Astrocyte (in vitro differentiated cells and primary cell): ENCODE measurements around the gene CD22.

Source experiments
- CTCF ChIP-seq: IDR thresholded peaks from 2 replicates; pipeline ENCODE4 v1.5.1; 2011; ENCODE audit warnings: low read depth, mild to moderate bottlenecking, inconsistent platforms, low read length, moderate library complexity; ENCODE audit not compliant: insufficient read depth
- EZH2 ChIP-seq: IDR thresholded peaks from 2 replicates; pipeline ENCODE4 v1.6.1; 2012; ENCODE audit warnings: mild to moderate bottlenecking, low read length, inconsistent platforms; ENCODE audit not compliant: insufficient read depth

GRCh38 chr19:35298561-35298972 lies 30.4 kb upstream of the CD22 start:
- TF ChIP-seq CTCF (no peak), EZH2 (no peak)
